Germinal center (tissue), 1 donor: ENCODE data around the gene CASP8.
"Not testable (repeated sequence)": the region's sequence is repeated elsewhere in the genome, so short reads cannot be mapped to it uniquely, and the experiment has no call there.

Experiments used
- DNase-seq: peaks from one replicate; pipeline ENCODE4 v3.0.0; 2012; ENCODE audit warnings: mixed read lengths, low spot score

The CASP8 gene

GRCh38 chr2:201270293-201271001, 10.1 kb downstream of the CASP8 start:
- DNase-seq = no peak

GRCh38 chr2:201271917-201272316, 11.6 kb downstream of the CASP8 start:
- DNase-seq = no peak

DNA sequence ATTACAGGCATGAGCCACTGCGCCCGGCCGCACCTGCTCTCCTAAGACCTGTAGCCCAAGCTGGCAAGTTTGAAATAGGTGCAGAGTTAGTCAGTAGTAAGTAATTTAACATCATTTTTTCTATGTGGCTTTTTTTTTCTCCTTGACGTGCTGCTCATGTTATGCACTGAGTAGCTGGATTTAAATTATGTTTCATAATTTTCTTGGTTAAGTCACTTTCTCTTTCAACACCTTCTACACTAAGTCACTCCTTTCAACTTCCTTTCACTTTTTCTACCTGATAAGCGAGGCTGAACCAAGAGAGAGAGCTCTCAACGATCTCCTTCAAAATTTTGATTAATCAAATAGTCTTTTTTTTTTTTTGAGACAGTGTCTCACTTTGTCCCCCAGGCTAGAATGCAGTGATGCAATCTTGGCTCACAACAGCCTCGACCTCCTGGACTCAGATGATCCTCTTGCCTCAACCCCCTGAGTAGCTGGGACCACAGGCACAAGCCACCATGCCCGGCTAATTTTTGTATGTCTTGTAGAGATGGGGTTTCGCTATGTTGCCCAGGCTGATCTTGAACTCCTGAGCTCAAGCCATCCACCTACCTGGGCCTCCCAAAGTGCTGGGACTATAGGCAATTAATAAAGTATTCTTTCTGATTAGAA, 13.1 kb downstream of the CASP8 start:
- DNase-seq = no peak

GRCh38 chr2:201275069-201275468, 14.7 kb downstream of the CASP8 start:
- no peak for DNase-seq

DNA sequence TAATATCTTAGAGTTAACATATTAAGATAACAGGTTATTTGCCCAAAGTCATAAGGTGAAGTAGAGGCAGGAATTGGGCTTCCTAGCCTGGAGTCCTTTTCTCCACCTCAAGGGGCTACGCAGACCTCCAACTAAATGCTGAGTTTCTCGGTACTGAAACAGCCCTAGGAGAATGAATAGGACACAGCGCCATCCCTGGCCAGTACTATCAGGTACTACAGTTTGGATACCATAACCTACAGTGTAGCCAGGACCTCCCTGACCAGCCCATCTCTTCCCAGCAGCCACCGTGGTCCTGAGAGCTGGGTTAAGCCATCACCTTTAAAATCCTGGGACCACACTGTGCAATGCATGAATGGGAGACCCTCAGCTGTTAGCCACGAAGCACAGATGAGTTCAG, 15.7 kb downstream of the CASP8 start:
- no peak for DNase-seq

GRCh38 chr2:201276511-201276910, 16.2 kb downstream of the CASP8 start:
- DNase-seq = no peak

- no peak for DNase-seq
These were observed 18.7 kb downstream of the CASP8 start for GRCh38 chr2:201279079-201279478.

DNA sequence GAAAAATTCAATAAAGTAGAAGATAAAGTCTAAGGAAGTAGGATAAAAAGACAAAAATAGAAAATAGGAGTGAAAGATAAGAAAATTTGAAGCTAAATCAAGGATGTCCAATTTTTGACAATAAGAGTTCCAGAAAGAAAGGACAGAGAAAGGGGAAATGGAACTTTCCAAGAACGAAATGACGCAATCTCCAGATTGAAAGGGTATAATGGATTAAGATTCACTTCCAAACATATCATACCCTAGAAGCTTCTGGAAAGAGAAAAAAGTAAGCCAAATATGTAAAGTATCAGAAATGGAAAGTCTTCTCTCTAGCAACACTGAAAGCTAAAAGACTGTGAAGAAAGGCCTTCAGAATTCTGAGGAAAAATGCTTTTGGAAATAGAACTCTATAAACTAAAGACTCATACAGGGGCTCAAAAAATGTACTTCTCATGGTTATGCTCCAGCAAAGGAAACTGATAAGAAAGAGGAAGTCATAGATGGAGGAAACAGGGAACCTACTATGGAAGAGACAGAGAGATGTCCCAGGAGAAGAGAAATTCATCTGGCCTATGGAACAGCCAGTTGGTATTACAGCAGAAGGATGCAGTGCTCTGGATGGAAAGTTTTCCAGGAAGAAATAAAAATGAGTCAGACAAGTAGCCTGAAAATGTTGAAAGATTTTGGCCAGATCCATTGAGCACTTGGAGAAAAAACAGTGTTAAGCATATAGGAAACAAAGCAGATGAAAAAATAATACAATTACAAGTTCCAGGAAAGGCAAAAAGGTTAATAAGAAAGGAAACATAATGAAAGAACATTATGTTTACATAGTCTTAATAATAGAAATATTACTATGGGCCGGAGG, 20.1 kb downstream of the CASP8 start:
- no peak for DNase-seq

- DNase-seq = no peak
These were observed 25.2 kb downstream of the CASP8 start for GRCh38 chr2:201285499-201285898.

DNA sequence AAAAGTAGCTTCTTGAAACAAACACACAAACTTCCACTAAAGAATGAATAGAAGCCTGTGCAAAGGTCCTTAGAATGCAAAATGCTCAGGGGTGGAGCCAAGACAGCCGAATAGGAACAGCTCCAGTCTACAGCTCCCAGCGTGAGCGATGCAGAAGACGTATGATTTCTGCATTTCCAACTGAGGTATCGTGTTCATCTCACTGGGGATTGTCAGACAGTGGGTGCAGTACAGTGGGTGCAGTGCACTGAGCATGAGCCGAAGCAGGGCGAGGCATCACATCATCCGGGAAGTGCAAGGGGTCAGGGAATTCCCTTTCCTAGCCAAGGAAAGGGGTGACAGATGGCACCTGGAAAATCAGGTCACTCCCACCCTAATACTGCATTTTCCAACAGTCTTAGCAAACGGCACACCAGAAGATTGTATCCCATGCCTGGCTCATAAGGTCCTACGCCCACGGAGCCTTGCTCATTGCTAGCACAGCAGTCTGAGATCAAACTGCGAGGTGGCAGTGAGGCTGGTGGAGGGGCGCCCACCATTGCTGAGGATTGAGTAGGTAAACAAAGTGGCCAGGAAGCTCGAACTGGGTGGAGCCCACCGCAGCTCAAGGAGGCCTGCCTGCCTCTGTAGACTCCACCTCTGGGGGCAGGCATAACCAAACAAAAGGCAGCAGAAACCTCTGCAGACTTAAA, 30.3 kb downstream of the CASP8 start:
- DNase-seq = not testable (repeated sequence)

- no peak for DNase-seq
These were observed 38.2 kb downstream of the CASP8 start for GRCh38 chr2:201298462-201299052.

DNA sequence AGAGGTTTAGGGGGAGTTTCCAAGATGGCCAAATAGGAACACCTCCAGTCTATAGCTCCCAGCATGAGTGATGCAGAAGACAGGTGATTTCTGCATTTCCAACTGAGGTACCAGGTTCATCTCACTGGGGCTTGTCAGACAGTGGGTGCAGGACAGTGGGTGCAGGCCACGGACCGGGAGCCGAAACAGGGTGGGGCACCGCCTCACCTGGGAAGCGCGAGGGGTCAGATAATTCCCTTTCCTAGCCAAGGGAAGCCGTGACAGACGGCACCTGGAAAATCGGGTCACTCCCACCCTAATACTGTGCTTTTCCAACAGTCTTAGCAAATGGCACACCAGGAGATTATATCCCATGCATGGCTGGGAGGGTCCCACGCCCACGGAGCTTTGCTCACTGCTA, 39.6 kb downstream of the CASP8 start:
- not testable (repeated sequence) for DNase-seq

DNA sequence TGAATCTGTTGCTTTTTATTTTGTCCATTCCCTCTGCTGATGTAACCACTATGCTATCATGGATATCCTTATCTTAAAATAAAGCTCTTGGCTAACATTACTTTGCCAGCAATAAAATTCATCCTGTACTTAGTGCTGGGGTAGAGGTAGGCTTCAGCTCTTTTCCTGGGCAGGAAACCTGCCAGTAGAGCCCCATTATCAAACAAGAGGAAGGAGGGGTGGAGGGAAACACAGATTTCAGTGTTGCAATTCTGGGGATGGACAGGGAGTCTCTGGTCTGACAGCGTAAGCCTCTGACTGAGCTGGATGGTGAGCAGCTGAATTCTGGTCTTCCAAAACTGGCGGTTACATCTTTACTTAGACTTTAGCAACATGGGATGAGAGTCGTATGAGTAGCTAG, 47.5 kb downstream of the CASP8 start:
- no peak for DNase-seq

GRCh38 chr2:201308914-201309313, 48.6 kb downstream of the CASP8 start:
- no peak for DNase-seq

DNA sequence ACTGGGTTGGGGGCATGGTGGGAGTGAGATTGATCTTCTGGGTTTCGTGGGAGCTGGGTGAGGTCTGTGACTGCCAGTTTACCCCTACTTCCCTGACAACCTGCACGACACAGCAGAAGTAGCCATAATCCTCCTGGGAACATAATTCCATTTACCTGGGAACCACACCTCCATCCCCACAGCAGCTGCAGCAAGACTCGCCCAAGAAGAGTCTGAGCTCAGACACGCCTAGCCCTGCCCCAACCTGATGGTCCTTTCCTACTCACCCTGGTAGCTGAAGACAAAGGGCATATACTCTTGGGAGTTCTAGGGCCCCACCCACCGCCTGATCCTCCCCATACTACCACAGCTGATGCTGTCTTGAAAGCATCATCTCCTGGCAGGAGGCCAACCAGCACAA, 53.0 kb downstream of the CASP8 start:
- no peak for DNase-seq

DNA sequence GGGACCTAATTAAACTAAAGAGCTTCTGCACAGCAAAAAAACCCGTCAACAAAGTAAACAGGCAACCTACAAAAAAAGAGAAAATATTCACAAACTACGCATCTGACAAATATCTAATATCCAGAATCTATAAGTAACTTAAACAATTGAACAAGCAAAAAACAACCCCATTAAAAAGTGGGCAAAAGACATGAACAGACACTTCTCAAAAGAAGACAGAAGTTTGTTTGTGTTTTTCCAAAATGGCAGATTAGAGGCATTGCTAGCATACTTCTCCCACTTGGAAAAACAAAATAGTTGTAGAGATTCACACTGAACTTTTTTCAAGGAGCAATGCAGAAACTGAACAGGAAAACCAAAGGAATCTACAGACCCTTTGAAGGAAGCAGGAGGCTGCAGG, 59.2 kb downstream of the CASP8 start:
- no peak for DNase-seq

GRCh38 chr2:201320257-201320656, 59.9 kb downstream of the CASP8 start:
- DNase-seq = no peak

DNA sequence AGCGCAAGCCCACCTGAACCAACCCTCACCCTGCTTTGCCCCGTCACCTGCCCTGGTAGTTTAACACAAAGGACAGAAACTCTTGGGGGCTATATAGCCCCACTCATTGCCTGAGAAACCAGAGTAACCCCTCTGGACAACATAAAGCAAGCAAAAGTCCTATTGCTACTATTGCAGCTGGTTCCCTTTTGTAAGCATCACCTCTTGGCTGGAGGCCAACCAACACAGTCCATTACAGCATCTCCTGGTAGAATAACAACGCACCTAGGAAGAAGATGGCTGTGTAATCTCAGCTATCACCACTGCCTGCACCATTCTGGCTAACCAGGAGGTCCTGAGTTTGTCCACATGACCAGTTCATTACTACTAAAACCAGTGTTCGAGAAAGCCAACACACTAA, 60.4 kb downstream of the CASP8 start:
- no peak for DNase-seq

- no peak for DNase-seq
These were observed 62.4 kb downstream of the CASP8 start for GRCh38 chr2:201322772-201323171.

DNA sequence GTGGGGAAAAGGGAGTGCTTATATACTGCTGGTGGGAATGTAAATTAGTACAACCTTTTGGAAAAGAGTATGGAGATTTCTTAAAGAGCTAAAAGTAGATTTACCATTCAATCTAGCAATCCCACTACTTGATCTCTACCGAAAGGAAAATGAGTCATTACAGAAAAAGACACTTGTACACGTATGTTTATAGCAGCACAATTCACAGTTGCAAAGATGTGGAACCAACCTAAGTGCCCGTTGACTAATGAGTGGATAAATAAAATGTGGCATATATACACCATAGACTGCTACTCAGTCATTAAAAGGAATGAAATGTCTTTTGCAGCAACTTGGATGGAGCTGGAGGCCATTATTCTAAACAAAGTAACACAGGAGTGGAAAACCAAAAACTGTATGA, 67.3 kb downstream of the CASP8 start:
- no peak for DNase-seq

GRCh38 chr2:201329409-201329808, 69.1 kb downstream of the CASP8 start:
- DNase-seq = no peak
